ENCODE results near the gene CPLX4. TPM values are rescaled to one million over a fixed set of nuclear protein-coding genes. Genes with fewer than 3 reads are reported as not detected.

CPLX4 gene
- total RNA-seq, 2 experiments from 2014 or later: not detected

DNA sequence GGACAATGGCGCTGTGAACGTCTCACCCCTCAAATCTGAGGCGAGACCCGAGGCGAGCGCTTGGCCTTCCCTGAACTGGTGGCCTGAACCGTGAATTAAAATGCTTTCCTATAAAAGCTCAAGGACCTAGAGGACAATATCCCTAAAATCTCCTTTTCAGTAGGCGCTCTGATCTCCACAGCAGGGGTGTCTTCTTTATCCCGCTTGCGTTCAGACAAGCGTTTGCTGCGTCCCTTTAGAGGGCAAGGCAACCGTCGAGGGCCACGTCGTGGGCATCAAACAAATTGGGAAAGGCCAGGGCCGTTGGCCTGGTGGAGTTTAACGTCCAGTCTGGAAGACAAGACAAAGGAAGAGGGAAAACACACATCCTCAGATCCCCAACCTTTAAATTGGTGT lies 43.9 kb downstream of the CPLX4 start:
- Mint-ChIP-seq H3K9me3 (no peaks in the 10 kb centered on the region), H3K36me3 (ENCODE audit: low read depth) (no peaks in the 10 kb centered on the region), H3K27me3 (peaks cover 68% of the 10 kb centered on the region), H3K4me3 (no peak overlapping the region), H3K27ac (no peak overlapping the region), H3K4me1 (ENCODE audit: low read depth) (peaks cover 14% of the 10 kb centered on the region)
- ATAC-seq (no peak), DNase-seq (no peak)
- POLR2A ChIA-PET: no interaction called here
- TF ChIP-seq, protein P1, sequence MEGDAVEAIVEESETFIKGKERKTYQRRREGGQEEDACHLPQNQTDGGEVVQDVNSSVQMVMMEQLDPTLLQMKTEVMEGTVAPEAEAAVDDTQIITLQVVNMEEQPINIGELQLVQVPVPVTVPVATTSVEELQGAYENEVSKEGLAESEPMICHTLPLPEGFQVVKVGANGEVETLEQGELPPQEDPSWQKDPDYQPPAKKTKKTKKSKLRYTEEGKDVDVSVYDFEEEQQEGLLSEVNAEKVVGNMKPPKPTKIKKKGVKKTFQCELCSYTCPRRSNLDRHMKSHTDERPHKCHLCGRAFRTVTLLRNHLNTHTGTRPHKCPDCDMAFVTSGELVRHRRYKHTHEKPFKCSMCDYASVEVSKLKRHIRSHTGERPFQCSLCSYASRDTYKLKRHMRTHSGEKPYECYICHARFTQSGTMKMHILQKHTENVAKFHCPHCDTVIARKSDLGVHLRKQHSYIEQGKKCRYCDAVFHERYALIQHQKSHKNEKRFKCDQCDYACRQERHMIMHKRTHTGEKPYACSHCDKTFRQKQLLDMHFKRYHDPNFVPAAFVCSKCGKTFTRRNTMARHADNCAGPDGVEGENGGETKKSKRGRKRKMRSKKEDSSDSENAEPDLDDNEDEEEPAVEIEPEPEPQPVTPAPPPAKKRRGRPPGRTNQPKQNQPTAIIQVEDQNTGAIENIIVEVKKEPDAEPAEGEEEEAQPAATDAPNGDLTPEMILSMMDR (IDR thresholded peaks at IDR 0.05): no peak
- CTCF ChIA-PET: interaction anchor here (1.0 to 1.7 kb wide), 2 partner anchors 34 to 129 kb away, joined by 4 to 6 read pairs; no protein-coding TSS in a partner anchor
- intact Hi-C loops (cut with micrococcal nuclease): no loop called here

DNA sequence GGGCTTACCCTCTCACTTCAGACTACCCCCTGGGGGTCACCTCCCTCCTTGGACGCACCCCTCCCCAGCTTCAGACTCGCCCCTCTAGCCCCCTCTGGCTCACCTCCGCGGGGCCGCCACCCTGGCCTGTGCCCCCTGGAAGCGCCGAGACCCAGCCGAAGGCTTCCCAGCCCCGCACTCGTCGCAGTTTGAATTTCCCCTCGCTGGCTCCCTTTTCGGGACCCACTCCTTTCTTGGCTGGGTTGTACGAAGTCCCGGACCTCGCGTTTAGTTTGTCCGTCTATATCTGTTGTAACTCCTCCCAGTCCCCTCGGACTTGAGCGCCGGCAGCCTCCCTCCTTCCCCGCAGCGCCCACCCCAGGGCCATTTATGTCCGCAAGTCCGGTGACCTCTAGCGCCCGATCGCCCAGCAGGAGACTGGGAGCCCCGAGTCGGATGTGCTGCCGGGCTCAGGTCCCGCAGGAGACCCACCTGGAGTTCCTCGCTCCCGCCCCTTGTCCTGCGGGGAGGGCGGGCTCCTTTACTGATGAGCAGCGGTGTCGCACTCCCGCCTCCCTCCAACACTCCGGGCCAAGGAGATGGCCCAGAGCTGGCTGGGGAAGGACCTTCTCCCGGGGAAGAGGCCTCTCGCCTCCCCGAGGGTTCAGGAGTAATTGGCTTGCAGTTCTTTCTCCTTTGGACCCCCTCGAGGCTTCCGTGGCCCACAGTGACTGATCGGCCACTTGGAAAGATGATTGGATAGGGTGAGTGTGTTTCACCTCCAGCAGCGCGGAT lies 44.5 kb downstream of the CPLX4 start:
- Mint-ChIP-seq H3K9me3 (no peaks in the 10 kb centered on the region), H3K27me3 (peaks cover 71% of the 10 kb centered on the region), H3K4me1 (ENCODE audit: low read depth) (peaks cover 14% of the 10 kb centered on the region), H3K27ac (no peak overlapping the region), H3K4me3 (peak overlapping the region; percentile 37), H3K36me3 (ENCODE audit: low read depth) (no peaks in the 10 kb centered on the region)
- no peak for ATAC-seq
- TF ChIP-seq, protein P1 (IDR thresholded peaks at IDR 0.05): no peak
- intact Hi-C loops (cut with micrococcal nuclease): no loop called here
- CTCF ChIA-PET: interaction anchor here (1.1 kb wide), 1 partner anchor 37 kb away, joined by 4 read pairs; no protein-coding TSS in a partner anchor
- no peak for DNase-seq
- POLR2A ChIA-PET: no interaction called here

DNA sequence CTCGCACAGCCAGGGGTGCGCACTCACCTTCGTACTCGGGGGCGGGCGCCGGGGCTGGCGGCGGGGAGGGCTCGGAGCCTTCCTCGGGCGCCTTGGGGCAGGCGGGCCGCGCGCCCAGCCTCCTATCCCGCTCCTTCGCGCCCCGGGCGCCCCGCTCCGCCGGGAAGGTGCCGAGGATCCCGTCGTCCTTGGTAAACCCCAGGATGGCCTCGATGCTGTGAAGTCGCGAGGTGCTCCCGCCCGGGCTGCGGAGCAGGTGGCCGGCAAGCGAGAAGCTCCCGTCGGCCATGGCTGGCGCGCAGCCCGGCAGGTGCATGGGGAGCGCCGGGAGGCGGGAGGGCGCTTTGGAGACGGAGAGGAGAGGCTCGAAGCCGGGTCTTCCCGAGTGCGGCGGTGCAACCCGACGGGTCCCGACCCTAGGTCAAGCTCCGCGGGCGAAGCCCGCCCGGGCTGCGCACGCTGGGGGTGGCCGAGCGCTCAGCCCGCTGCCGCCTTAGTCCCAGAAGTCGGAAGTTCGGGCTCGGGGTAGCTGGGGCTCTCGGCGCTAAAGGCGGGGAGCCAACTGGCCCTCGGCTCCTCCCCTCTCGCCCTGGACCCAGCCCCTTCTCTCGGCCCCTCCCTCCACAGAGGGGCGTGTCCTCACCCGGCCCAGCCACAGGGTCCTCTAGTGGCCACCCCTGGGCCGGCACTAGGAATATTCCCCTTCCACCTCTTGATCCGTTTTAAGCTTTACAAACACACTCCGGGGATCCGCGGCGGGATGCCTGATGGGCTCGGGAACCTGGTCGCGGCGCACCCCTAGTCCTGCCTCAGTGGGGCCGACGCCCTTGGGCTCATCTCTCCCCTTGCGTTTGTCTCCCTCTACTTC lies 45.3 kb downstream of the CPLX4 start, which contains the start of gene RAX:
TSS of gene RAX (minus strand) at position 564 of the 868 bp plus-strand sequence. CDS start at position 316, 248 bp downstream.
- Mint-ChIP-seq H3K36me3 (ENCODE audit: low read depth) (no peaks in the 10 kb centered on the region), H3K4me3 (peak within 1 kb of the TSS; percentile 37), H3K9me3 (no peaks in the 10 kb centered on the region), H3K27ac (no peak within 1 kb of the TSS), H3K27me3 (peaks cover 76% of the 10 kb centered on the region), H3K4me1 (ENCODE audit: low read depth) (peaks cover 20% of the 10 kb centered on the region)
- ATAC-seq (peak; percentile 74), DNase-seq (peak; percentile 38)
- ChIA-PET POLR2A (interaction anchor here (0.5 kb wide), 1 partner anchor 10 kb away, joined by 3 read pairs; no protein-coding TSS in a partner anchor), CTCF (interaction anchor here (0.5 to 2.4 kb wide), 3 partner anchors 37 to 469 kb away, joined by 3 to 14 read pairs (median 4); no protein-coding TSS in a partner anchor)
- intact Hi-C loops (cut with micrococcal nuclease): no loop called here
- TF ChIP-seq, protein P1 (IDR thresholded peaks at IDR 0.05): no peak

DNA sequence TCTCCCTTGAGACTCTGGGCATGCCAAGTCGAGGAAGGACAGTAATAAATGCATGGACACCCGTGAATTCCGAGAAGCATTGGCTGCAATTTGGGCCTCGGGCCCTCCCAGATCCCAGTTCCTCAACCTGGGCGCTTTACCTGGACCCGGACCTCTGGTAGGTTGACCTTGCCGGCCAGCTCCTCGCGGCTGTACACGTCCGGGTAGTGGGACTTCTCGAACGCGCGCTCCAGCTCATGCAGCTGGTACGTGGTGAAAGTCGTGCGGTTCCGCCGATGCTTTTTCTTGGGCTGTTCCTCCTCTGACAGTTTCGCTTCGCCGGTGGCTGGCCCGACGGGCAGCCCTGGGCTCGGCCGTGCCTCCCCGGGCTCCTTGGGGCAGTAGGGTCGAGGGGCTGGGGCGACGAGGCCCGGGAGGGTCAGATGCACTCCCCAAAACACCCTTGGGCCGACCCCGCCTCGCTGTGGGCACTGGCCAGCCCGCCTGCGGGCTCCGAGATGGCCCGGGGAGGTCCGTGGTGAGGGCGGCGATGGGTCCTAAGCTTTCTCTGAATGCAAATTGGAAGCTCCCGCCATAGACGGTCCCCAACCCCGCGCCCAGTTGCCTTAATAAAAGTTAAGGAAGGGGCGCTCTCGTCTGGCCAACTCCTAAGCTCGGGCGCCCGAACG lies 46.1 kb downstream of the CPLX4 start:
- no peaks in the 10 kb centered on the region for H3K9me3 Mint-ChIP-seq
- no peak for ATAC-seq
- no peak overlapping the region for H3K27ac Mint-ChIP-seq
- CTCF ChIA-PET: interaction anchor here (1.2 to 4.5 kb wide), 4 partner anchors 23 to 187 kb away, joined by 3 to 28 read pairs (median 9); no protein-coding TSS in a partner anchor
- H3K4me3 Mint-ChIP-seq: no peak overlapping the region
- H3K27me3 Mint-ChIP-seq: peaks cover 79% of the 10 kb centered on the region
- peaks cover 24% of the 10 kb centered on the region for H3K4me1 Mint-ChIP-seq (ENCODE audit: low read depth)
- intact Hi-C loops (cut with micrococcal nuclease): no loop called here
- H3K36me3 Mint-ChIP-seq (ENCODE audit: low read depth): no peaks in the 10 kb centered on the region
- POLR2A ChIA-PET: no interaction called here
- DNase-seq: peak; percentile 12
- TF ChIP-seq, protein P1 (IDR thresholded peaks at IDR 0.05): no peak

All from activated CD8-positive, alpha-beta T cell treated with anti-CD3 and anti-CD28 coated beads for 36 hours (primary cell).